Measurements from ENCODE around the gene CABP4. TPM values are rescaled to one million over a fixed set of nuclear protein-coding genes. Genes with fewer than 3 reads are reported as not detected.

CABP4 gene
- total RNA-seq, 2 experiments from 2014 or later: 0.96 to 3.4 TPM

DNA sequence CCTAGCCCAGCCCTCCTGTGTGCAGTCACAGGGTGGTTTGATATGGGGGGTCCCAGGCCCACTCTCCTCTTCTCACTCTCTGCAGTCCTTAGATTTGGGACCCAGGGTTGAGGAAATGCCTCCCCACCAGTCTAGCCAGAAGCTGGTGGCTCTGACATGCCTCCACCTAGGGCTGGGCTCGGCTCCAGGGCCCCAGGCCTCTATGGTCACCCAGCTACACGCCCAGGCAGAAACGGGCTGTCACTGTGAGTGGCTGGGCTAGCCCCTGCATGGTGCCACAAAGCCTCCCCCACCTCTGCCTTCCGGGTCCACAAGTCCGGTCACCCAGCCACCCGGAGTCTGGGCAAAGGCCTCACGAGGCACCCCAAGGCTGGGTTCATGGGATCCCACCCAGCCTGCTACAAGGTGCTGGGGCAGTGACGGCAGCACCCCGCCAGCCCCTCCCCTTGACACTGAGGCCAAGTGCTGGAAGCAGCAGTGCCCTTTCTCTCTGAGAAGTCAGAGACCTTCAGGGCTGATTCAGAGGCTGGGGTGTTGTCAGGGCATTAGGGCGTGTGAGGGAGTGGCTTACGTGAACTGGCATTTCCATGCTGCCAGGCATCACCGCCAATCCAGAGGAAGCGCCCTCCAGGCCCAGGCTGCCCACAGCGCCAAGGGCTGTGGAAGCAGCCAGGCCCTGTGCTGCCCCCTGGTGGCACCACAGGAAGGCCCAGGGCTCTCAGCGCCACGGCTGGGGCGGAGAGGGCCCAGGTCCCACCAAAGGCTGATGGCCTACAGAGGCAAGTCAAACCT, 50.6 kb downstream of the CABP4 start:
- peak overlapping the region; percentile 92 for H3K4me3 Mint-ChIP-seq
- H3K36me3 Mint-ChIP-seq: peaks cover 22% of the 10 kb centered on the region
- H3K4me1 Mint-ChIP-seq: peaks cover 51% of the 10 kb centered on the region
- H3K27me3 Mint-ChIP-seq: peaks cover 2% of the 10 kb centered on the region
- H3K27ac Mint-ChIP-seq: peak overlapping the region; percentile 94
- DNase-seq: peak; percentile 93
- CTCF ChIA-PET: interaction anchor here (0.6 to 3.3 kb wide), 20 partner anchors 17 to 160 kb away, joined by 3 to 23 read pairs (median 3); partner anchors contain the start of genes CABP4, PPP1CA, PTPRCAP and RAD9A
- peak; percentile 50 for ATAC-seq
- H3K9me3 Mint-ChIP-seq (ENCODE audit: low read depth): no peaks in the 10 kb centered on the region

- Mint-ChIP-seq H3K4me1 (peaks cover 46% of the 10 kb centered on the region), H3K9me3 (ENCODE audit: low read depth) (no peaks in the 10 kb centered on the region), H3K36me3 (peaks cover 15% of the 10 kb centered on the region), H3K27me3 (peaks cover 8% of the 10 kb centered on the region), H3K4me3 (peak overlapping the region; percentile 92), H3K27ac (peak overlapping the region; percentile 94)
- DNase-seq (no peak), ATAC-seq (no peak)
- CTCF ChIA-PET: interaction anchor here (1.3 to 3.3 kb wide), 6 partner anchors 18 to 155 kb away, joined by 3 to 23 read pairs (median 8); partner anchors contain the start of genes PPP1CA, PTPRCAP, RAD9A and TBC1D10C
Measured at GRCh38 chr11:67506426-67507051, 51.4 kb downstream of the CABP4 start.

DNA sequence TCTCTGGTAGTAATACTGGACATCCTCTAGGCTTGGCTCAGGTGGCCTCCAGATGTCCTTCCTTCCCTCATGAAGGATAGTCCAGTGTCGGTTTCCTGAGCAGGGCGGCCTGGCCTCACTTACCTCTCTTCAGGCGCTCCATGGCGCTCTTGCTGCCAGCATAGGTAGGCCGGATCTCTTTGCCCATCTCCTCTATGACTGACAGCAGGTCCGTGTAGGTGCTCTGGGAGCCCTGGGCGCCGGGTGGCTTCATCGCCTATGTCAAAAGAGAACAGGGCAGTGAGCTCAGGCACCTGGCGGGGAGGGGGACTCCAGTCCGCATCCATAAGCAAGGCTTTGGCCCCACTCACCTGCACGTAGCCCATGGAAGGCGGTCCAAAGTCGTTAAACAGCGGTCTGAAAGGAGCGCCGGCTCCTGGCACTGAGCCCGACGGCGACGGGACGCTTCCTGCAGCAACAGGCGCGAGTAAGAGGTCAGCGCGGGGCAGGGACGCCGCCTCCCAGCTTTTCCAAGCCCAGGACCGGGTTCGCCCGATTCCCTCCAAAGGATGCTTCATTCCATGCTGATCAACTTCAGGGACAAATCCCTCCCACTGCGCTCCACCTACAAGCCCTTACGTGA, 52.2 kb downstream of the CABP4 start:
- Mint-ChIP-seq H3K9me3 (ENCODE audit: low read depth) (no peaks in the 10 kb centered on the region), H3K36me3 (peaks cover 13% of the 10 kb centered on the region), H3K4me1 (peaks cover 46% of the 10 kb centered on the region), H3K4me3 (peak overlapping the region; percentile 92), H3K27ac (peak overlapping the region; percentile 94), H3K27me3 (peaks cover 10% of the 10 kb centered on the region)
- ATAC-seq: no peak
- CTCF ChIA-PET: interaction anchor here (0.7 to 1.5 kb wide), 6 partner anchors 19 to 156 kb away, joined by 3 to 5 read pairs (median 3); partner anchors contain the start of gene TMEM134
- DNase-seq: no peak

DNA sequence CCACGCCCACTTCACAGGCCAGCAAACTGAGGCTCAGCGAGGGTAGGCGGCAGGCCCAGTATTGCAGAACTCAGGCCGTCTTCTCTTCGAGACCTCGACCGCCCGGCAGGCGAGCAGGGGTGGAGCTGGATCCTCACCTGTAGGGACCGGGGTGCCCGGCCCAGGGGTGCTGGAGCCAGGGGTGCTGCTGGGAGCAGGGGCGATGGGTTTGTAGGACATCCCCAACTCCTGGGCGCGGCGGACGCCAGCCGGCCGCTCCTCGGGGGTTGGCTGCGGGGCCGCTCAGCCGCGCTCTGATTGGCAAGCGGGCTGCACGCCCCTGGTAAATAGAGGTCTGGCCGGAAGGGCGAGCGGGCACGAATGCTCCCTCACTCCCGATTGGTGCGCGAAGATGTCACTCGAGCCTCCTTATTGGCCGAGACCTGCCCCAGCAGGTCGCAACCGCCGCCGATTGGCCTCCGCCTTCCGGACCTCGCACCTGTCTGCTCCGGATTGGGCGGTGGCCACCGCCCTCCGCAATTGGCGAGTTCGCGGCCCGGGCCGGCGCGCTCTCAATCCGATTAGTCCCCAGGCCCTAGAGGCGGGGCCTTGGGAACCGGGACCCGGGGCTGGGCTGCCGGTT, 52.8 kb downstream of the CABP4 start, which contains the start of gene CDK2AP2:
CDK2AP2 (minus strand) TSS at position 299 of the 622 bp plus-strand sequence; CDS start at position 219, 80 bp downstream.
- peak within 1 kb of the TSS; percentile 94 for H3K27ac Mint-ChIP-seq
- DNase-seq (peak; percentile 100), ATAC-seq (peak; percentile 80)
- no peaks in the 10 kb centered on the region for H3K9me3 Mint-ChIP-seq (ENCODE audit: low read depth)
- H3K4me1 Mint-ChIP-seq: peaks cover 43% of the 10 kb centered on the region
- CTCF ChIA-PET: interaction anchor here (0.7 to 1.5 kb wide), 7 partner anchors 20 to 162 kb away, joined by 3 to 5 read pairs (median 3); partner anchors contain the start of gene TMEM134
- H3K36me3 Mint-ChIP-seq: peaks cover 10% of the 10 kb centered on the region
- peaks cover 14% of the 10 kb centered on the region for H3K27me3 Mint-ChIP-seq
- H3K4me3 Mint-ChIP-seq: peak within 1 kb of the TSS; percentile 92

DNA sequence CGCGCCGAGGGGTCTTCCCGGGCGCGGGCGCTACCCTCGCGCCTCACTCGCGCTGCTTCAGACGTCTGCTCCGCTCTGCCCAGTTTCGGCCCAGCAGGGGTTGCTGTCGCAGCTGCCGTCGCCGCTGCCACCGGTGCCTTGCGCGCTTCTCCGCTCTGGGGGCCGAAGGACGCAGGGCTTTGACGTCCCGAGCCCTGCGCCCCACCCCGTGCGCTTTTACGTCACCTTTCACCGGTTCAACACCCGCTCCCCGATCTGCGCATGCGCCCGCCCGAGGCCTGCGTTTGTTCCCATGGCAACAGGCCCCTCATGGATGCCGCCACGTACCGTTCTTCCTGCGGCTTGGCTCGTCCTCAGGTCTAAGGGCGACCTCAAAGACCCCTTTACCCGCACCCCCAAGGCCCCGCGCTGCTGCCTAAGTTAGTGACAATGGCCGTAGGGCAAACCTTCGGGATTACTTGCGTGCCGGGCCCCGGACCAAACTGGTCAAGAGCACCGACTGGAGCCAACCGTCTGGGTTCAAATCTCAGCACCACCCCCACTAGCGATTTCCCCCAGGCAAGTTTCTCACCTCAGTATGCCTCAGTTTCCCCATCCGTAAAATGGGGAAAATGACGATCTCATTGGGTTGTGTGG, 53.5 kb downstream of the CABP4 start:
- Mint-ChIP-seq H3K36me3 (peaks cover 9% of the 10 kb centered on the region), H3K9me3 (ENCODE audit: low read depth) (no peaks in the 10 kb centered on the region), H3K4me1 (peaks cover 39% of the 10 kb centered on the region), H3K27me3 (peaks cover 15% of the 10 kb centered on the region), H3K4me3 (peak overlapping the region; percentile 92), H3K27ac (peak overlapping the region; percentile 94)
- DNase-seq (peak; percentile 99), ATAC-seq (peak; percentile 34)
- CTCF ChIA-PET: interaction anchor here (0.7 to 1.5 kb wide), 7 partner anchors 21 to 163 kb away, joined by 3 to 5 read pairs (median 3); partner anchors contain the start of gene TMEM134

GRCh38 chr11:67510023-67510345, 54.8 kb downstream of the CABP4 start:
- CTCF ChIA-PET: no interaction called here
- H3K27me3 Mint-ChIP-seq: peaks cover 23% of the 10 kb centered on the region
- no peak overlapping the region for H3K27ac Mint-ChIP-seq
- DNase-seq: no peak
- ATAC-seq: no peak
- no peaks in the 10 kb centered on the region for H3K9me3 Mint-ChIP-seq (ENCODE audit: low read depth)
- no peak overlapping the region for H3K4me3 Mint-ChIP-seq
- peaks cover 9% of the 10 kb centered on the region for H3K36me3 Mint-ChIP-seq
- H3K4me1 Mint-ChIP-seq: peaks cover 36% of the 10 kb centered on the region

Small RNAs within 50 kb of the gene (microRNA-seq; reads per million reads assigned to microRNA genes)
- 3.0 reads per million for gene MIR6752

Other genes starting within 250 kb of the CABP4 start
- gene GRK2, start 188.9 kb upstream of the CABP4 start, total RNA-seq: 100 to 1,000 TPM; 366 to 402 TPM
- gene ANKRD13D, start 166.1 kb upstream of the CABP4 start, total RNA-seq: 100 to 1,000 TPM; 148 to 172 TPM
- gene SSH3, start 151.8 kb upstream of the CABP4 start, total RNA-seq: 10 to 100 TPM; 10.7 to 26.4 TPM
- gene POLD4, start 101.8 kb upstream of the CABP4 start, total RNA-seq: 10 to 100 TPM; 36.5 to 49.6 TPM
- 1 to 10 TPM in 1 of 2 experiments, under 1 TPM in 1; 0.76 to 1.9 TPM for gene CLCF1, start 81.8 kb upstream of the CABP4 start, total RNA-seq
- gene RAD9A, start 63.4 kb upstream of the CABP4 start, total RNA-seq: 10 to 100 TPM; 49.6 to 80.5 TPM
- gene PPP1CA, start 53.5 kb upstream of the CABP4 start, total RNA-seq: 100 to 1,000 TPM; 309 to 360 TPM
- 100 to 1,000 TPM; 278 to 312 TPM for gene TBC1D10C, start 51.3 kb upstream of the CABP4 start, total RNA-seq
- gene CARNS1, start 39.7 kb upstream of the CABP4 start, total RNA-seq: 1 to 10 TPM; 1.3 TPM
- 10 to 100 TPM; 63.3 to 65.0 TPM for gene RPS6KB2, start 26.9 kb upstream of the CABP4 start, total RNA-seq
- 100 to 1,000 TPM; 390 to 424 TPM for gene PTPRCAP, start 17.7 kb upstream of the CABP4 start, total RNA-seq
- 10 to 100 TPM; 61.0 to 62.6 TPM for gene CORO1B, start 11.9 kb upstream of the CABP4 start, total RNA-seq
- gene GPR152, start 2.6 kb upstream of the CABP4 start, total RNA-seq: not detected
- 10 to 100 TPM; 32.8 to 41.9 TPM for gene TMEM134, start 13.9 kb downstream of the CABP4 start, total RNA-seq
- 100 to 1,000 TPM; 168 to 178 TPM for gene AIP, start 27.7 kb downstream of the CABP4 start, total RNA-seq
- gene PITPNM1, start 50.0 kb downstream of the CABP4 start, total RNA-seq: 100 to 1,000 TPM; 124 to 133 TPM
- 100 to 1,000 TPM in 1 of 2 experiments, 10 to 100 TPM in 1; 95.2 to 104 TPM for gene CDK2AP2, start 52.8 kb downstream of the CABP4 start, total RNA-seq
- gene CABP2, start 68.1 kb downstream of the CABP4 start, total RNA-seq: not detected
- gene GSTP1, start 128.5 kb downstream of the CABP4 start, total RNA-seq: 100 to 1,000 TPM; 339 to 406 TPM
- 100 to 1,000 TPM; 239 to 252 TPM for gene NDUFV1, start 151.6 kb downstream of the CABP4 start, total RNA-seq
- 10 to 100 TPM; 15.3 to 16.7 TPM for gene NUDT8, start 174.6 kb downstream of the CABP4 start, total RNA-seq
- not detected for gene TBX10, start 184.4 kb downstream of the CABP4 start, total RNA-seq
- under 1 TPM; 0.53 to 0.75 TPM for gene ACY3, start 195.4 kb downstream of the CABP4 start, total RNA-seq
- gene ALDH3B2, start 219.3 kb downstream of the CABP4 start, total RNA-seq: not detected

Measured in activated CD8-positive, alpha-beta memory T cell treated with anti-CD3 and anti-CD28 coated beads, Interleukin-2, amount 10 ng/mL, durations not matched to agents 7 days and 5 days (primary cell).